GM18909 (cell line): ENCODE measurements around the gene CDR2L.
"Not testable (repeated sequence)": the region's sequence is repeated elsewhere in the genome, so short reads cannot be mapped to it uniquely, and the experiment has no call there.

ENCODE experiments used
- ATAC-seq: cut with Tn5 transposase; IDR thresholded peaks from one replicate; pipeline ENCODE4 v1.9.1; 2021; ENCODE audit warnings: mild to moderate bottlenecking; ENCODE audit not compliant: unreplicated experiment, poor library complexity

CDR2L gene

DNA sequence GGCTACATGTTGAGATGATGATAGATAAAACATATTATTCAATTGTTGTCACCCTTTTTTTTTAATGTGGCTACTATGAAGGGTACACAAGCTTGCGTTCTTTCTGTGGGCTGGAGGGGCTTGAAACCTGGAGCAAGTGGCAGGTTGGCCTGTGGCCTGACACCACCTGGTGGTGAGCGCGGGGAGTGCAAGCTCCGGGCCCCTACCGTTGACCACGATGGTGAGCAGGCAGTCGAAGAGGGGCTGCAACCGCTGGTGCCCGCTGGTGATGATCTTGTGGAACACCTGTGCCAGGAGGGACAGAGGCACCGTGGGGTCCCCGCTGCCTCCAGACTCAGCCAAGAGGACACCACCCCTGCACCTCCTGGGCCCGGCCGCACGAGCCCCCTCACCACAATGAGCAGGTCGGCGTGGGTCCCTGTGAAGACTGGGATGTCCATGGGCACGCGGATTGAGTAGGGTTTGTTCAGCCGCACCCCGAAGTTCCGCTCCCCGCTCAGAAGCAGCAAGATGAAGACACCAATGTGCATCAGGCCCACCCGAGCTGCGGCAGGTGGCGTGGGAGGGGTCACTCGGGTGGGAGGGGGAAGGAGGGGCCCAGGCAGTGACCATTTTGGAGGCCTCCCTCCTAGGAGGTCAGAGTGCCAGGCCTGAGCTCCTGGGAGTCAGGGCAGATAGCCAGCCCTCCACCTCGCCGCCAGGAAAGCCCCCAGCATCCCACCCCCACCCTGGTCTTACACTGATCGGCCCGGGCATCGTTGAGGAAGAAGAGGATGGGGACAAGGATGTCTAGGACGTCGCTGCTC lies 29.3 kb upstream of the CDR2L start:
- ATAC-seq = no peak

DNA sequence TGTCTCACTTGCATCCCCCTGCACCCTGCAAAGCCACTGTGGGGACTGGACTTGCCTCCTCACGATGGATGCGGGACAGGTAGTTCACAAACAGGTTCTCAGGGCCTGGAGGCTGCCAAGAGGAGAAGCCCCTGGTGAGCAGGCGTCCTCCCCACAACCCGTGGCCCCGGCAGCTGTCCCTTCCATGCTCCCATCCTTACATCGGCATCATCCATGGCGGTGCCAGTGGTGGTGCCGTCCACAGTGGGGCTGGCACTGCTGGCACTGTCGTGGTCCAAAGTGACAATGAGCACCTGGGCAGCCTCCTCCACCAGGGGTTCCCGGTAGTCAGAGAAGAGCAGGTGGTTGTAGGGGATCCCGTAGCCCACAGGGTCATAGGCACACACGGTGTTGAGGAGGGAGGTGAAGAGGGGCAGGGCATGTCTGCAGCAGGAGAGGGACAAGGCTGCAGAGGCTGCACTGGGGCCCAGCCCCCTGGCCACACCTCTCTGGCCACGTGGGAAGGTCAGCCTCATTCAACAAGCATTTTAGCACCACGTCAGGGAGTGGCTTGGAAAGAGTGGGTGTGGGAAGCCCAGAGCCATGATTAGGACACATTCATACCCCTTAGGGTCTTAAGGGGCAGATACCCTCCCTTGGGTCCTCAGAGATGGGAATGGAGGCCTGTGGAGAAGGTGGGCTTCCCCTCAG lies 27.5 kb upstream of the CDR2L start:
- no peak for ATAC-seq

DNA sequence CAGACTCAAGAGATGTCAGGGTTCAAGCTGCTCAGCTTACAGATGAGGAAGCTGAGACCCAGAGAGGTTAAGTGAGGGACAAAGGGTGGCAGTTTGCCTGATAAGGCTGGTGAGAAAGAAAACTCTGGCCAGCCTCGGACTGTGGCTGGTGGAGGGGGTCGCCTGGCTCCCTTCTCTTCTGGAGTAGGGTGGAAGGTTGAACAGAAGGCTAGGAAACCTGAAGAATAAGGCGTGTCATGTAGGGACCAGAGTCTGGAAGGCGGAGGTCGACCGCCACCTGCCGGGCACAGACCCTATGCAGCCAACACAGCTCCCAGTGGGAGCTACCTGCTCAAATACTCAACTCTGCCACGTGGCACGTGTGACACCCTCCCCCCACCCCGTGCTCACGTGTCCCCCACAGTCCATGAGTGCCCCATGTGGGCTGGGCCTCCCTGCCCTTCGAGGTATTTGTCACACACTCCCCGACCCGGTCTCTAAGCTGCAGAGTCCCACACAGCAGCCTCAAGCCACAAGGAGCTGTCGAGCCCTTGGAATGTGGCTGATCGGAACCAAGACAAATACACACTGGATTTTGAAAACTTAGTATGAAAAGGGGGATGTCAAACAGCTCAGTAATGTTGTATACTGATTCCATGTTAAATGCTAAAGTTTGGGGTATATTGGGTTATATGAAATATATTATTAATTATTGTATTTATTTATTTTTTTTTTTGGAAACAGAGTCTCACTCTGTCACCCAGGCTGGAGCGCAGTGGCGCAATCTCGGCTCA lies 26.7 kb upstream of the CDR2L start:
- ATAC-seq = no peak

DNA sequence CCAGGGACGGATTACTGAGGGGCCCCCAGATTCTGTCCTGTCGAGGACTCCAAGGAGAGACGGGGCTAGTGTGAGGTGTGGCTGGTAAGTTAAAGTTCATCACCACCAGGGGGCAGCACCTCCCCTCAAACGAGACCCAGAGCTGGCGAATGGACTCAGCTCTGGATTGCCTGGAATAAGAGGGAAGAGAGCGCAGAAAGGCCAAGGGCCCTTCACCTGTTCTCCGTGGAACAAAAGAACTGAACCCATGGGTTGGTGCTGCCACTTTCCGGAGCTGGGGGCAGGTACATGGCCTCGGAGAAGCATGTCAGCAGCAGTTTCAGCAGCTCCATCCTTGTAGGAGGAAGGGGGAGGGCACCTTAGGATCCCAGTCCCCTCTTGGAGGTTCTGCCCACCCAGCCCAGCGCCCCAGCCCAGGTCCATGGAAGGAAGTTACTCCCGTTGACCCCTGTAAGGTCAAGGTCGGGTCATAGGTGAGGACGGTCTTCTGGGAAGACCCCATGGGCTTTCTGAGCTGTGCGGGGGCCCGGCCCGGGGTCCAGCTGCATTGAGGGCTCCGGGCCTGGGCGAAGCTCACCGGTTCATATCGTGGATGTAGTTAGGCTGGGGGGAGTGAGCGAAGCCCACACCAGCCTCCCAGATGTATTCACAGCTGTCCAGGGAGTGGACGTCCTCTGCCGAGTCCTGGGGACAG lies 25.6 kb upstream of the CDR2L start:
- no peak for ATAC-seq

DNA sequence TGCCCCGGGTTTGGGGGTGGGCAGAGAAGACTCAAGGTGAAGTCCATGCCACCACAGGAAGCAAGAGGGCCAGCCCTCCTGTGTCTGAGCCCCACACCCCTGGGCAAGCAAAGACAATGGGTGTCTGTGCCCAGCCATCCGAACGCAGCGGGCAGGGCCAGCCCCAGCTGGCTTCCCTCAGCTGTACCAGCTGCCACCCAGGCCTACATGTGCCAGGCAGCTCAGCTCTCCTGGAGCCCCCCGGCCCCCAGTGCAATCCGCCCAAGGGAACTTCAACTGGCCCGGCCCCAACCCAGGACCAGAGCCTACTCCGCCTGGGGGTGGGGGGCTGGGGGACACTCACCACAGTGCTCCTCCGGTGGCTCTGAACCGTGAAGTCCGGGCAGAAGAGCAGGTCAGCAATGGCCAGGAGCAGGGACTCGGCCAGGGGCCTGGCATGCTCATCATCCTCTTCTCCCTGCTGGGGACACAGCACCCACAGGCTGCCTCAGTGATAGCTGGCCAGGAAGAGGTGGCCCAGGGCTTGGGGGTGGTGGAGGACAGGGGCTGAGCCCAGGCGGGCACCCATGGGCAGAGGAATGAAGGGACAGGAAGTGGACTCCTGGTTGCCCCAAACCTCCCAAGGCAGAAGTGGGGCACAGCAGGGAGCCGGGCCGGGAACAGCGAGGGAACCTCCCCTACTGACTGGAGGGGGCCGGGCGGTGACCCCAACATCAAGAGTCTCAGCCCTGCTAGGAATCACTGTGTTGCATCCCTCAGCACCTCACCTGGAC lies 24.6 kb upstream of the CDR2L start:
- ATAC-seq = no peak

DNA sequence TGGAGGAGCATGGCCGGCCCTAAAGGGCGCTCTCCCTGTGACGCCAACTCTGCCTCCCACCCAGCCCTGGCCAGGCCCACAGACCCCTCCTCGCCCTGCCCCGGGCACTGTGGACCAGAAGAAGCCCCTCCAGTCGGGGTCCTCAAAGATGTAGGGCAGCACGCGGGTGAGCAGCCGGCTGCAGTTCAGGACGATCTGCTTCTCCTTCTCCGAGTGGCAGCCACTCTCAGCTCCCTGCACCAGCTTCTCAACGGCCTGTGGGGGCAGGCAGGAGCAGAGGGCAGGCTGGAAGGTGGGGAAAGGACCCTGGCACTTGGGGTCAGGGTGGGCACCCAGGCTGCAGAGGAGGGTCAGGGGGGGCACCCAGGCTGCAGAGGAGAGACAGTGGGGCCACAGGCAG lies 23.8 kb upstream of the CDR2L start:
- ATAC-seq = no peak

DNA sequence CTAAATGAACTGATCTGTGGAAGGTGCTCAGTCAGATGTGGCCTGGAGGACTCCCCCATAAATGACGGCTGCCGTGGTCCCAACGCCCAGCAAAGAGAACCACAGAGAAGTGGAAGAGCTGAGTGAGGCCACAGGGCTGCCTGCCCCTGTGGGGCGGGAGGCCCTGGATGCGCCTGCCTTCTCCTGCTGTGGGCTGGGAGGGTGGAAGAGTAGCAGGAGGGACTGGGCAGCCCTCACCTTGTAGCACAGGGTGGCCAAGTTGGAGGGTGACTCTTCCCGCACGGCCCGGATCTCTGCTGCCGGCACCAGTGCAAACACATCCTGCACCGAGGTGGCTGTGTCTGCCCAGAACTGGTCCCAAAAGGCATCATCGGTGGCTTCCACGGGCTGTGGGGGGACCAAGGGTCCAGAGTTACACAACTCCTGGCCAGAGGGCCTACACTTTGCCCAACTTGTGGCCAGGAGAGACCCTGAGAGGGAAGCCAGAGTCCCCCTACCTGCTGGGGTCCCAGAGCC lies 23.1 kb upstream of the CDR2L start:
- ATAC-seq = no peak

DNA sequence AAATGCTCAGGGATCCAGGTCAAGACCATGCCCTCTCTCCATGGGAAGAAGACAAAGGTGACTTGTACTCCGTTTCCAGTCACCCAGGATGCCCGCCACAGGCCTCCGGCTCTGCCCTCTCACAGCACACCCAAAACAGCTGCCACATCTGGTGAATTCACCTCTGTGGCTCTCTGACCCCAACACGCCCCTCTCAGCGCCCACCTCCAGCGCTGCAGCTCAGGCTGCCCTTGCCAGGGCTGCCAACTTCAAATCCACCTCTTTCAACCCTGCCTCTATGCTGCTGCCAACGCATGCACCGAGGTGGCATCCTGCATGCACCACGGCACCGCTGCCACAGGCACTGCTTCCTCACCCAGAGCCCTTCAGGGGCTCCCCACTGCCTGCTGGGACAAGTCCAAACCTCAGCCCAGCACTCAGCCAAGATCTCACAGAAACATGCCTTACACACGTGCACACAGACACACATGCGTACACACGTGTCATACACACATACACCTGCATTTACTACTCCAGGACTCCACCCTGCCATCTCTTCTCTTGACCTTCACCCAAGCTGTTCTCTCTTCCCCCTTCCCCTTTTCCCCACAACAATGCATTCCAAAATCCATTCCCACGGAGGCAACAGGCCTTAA lies 22.3 kb upstream of the CDR2L start:
- ATAC-seq = no peak

DNA sequence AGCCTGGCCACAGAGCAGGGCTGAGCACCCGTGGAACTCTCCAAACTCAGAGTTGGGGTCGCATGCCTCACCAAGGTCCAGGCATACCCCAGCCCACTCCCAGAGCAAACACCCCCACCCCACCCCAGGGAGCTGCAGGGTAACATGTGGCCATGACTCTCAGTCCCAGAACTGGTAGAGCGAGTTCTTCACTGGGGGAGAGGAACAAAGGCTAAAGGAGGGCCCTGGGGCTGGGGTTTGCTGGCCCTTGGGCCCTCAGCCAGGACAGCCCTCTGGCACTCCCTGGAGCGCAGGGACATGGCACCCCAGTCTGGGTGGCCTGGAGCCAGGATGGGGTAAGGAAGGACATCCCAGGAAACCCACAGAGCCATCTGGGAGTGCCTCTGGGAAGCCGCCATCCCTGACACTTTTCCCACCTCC lies 19.1 kb upstream of the CDR2L start:
- ATAC-seq = no peak

DNA sequence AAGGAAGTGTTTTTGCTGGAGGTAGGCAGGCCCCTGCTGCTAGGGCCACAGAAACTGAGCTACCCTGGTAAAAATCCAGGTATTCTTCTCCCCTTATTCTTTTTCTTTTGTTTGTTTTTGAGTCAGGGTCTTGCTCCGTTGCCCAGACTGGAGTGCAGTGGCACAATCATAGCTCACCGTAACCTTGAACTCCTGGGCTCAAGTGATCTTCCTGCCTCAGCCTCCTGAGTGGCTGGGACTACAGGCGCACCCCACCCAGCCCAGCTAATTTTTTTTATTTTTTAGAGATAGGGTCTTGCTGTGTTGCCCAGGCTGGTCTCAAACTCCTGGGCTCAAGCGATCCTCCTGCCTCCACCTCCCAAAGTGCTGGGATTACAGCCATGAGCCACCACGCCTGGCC lies 17.9 kb upstream of the CDR2L start:
- ATAC-seq = not testable (repeated sequence)

DNA sequence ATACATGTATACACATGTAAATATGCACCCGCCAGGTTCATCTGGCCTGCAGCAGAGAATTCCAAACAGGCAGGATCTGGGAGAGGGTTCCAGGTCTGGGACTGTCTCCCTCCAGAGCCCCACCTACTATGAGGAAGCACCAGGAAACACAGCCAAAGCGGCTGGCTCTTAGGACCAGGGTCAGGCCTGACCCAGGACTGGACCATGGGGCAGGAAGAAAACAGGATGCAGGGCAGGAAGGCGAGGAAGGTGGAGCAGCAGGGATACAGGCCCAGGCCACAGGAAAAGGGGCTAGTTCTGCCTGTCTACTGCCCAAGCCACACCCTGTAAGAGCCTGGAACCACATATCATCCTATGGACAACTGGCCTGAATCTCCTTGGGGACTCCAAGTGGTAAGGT lies 17.0 kb upstream of the CDR2L start:
- no peak for ATAC-seq

DNA sequence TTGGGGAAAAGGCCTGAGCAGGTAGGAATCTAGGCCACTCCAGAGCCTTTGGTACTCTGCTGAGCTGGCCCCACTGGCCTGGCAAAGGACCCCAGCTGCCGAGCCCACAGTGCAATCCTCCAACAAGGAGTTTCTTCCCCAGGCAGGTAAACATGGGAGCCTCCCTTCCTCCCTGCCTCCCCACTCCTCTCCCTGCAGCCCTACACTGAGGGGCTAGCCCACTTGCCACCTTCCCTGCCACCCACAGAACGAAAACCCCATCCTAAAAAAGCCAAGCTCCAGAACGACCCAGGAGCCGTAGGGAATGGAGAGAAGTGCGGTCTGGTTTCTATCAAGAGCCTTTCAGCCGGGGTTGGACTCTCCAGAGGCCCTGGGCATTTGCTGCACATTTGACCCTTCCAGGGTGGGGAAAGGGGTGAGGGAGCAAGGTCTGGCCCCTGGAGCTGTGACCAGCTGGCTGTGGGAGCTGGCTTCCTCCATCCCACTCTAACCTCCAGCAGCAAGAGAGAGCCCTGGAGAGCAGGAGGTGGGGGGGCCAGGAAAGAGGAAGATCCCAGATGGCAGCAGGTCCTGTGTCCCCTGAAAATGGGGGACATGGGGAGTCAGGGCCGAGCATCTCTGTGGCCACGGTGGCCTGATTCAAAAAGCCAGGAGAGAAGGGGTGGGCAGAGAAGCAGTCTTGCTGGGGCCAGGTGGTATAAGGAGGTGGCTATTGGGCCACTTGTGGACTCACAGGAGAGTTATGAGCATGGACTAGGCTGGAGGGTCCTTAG lies 16.2 kb upstream of the CDR2L start:
- no peak for ATAC-seq

DNA sequence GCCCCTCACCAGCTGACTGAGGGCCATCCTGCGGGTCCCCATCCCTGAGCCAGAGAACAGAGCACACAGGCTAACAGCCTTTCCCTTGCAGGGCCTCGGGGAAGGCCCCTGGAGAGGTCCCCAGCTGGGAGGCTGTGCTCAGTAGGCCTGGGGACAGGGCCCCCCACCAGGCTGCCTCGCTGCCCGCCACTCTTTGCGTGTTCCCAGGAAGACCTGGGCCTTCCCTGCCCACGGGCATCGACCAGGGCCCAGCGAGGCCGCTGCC lies 15.7 kb upstream of the CDR2L start:
- ATAC-seq = no peak

DNA sequence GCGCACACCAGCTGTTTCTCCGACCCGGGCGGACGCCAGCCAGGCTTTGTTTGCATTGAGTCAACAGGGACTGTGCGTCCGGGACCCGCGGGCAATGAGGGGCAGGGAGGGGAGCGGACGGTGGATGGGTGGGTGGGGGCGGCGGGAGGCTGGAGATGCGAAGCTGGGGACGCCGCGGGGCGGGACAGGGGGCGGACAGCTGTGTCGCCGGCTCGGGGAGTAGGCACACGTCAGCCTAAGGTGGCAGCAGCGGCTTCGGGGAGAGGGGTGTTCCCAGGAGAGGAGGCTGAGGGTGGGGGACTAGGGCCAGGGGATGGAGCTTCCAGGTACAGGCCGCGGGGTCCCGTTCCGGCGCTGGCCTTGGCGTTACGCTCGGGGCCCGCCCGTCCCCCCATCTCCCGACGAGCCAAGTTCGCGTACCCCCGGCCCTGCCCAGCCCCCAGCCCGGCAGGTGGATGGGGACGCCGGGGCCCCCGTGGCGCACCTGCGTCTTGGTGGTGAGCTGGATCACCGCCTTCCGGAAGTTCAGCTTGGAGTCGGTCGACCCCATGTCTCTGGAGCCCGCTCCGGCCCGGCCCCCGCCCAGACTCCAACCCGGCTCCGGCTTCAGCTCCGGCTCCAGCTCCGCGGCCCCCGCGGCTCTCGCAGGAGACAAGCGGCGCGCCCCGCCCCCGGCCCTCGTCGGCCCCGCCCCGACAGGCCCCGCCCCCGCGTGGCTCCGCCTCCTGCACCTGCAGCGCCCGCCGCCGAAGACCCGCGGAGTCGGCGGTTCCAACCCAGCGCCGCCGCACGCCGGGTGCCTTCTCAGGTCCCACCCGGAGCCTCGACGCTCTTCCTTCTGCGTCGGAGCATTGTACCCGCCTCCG lies 15.1 kb upstream of the CDR2L start, which contains the start of gene HID1:
Gene HID1 (minus strand): TSS at position 653 of the 866 bp plus-strand sequence. CDS start 103 bp downstream, at position 550.
- ATAC-seq = no peak

DNA sequence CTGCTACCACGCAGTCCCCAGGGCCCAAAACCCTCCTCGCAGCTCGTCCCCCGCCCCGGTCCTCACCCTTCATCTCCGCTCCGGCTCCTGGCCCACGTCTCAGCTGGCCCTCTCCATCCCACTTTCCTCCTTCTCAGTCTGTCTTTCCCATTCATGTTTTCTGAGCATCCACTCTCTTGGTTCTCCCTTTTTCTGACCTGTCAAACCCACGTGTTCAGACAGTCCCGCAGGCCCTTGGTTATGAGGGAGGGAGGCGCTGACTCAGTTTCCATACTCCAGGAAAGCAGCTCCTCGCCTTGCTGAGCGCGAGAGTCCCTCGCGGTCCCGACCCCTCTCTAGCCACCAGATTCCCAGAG lies 14.5 kb upstream of the CDR2L start:
- ATAC-seq = no peak

DNA sequence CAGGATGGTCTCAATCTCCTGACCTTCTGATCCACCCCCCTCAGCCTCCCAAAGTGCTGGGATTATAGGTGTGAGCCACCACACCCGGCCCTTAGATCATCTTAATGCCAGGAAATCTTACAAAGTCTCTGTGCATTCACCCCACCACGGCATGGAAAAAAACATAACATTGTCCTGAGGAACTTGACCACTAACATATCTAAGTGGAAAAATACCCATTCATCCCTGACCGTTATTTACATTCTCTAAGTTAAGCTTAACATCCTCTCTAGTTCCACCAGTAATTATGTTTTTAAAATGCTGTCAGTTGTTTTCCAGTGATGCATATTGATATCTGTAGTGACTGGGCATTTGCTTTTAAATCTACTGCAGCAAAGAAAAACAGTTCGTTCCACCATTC lies 11.5 kb upstream of the CDR2L start:
- ATAC-seq = no peak

DNA sequence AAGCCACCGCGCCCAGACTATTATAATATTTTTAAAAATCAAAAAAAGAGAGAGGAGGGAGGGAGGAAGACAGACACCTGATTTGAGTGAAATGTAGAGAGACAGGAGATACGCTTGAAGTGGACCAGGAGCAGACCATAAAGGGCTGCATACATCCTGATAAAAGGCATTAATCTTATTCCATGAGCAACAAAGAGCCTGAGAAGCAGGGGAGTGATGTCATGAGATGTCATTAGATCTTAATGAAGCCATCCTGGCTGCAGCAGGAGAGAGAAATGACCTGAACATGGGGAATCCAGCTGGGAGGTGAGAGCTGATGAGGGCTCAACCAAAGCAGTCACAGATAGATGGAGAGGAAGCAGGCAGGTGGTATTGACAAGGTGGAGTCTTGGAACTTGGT lies 9.6 kb upstream of the CDR2L start:
- no peak for ATAC-seq

DNA sequence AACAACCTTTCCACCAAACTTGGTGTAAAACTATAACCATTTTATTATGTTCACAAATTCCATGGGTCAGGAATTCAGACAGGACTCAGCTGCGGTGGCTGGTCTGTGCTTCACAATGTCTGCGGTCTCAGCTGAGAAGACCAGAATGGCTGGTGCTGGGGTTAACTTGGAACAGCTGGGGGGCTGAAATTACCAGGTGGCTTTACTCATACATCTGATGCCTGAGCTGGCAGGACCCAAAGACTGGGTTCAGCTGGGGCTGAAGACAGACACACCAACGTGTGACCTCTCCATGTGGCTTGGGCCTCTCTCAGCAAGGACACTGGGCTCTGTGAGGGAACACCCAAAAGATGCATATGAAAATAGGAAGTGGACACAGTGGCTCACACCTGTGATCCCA lies 9.2 kb upstream of the CDR2L start:
- no peak for ATAC-seq
